Measurements from ENCODE around the gene RASSF7. TPM values are rescaled to one million over a fixed set of nuclear protein-coding genes. Genes with fewer than 3 reads are reported as not detected.
A peak's percentile ranks its signal among the peaks of the same experiment; 100 is the strongest.

RASSF7 gene
- total RNA-seq, 2 experiments from 2014 or later: 16.8 to 17.3 TPM

GRCh38 chr11:612201-612960, 51.6 kb downstream of the RASSF7 start:
- no peaks in the 10 kb centered on the region for H3K9me3 Mint-ChIP-seq
- peak; percentile 47 for DNase-seq
- H3K4me1 Mint-ChIP-seq (ENCODE audit: low read depth): peaks cover 11% of the 10 kb centered on the region
- intact Hi-C loops (cut with micrococcal nuclease): no loop called here
- no peak for ATAC-seq
- POLR2A ChIA-PET: interaction anchor here (1.1 to 3.2 kb wide), 6 partner anchors 12 to 114 kb away, joined by 3 to 10 read pairs (median 5); partner anchors contain the start of gene PHRF1
- H3K36me3 Mint-ChIP-seq (ENCODE audit: low read depth): peaks cover 6% of the 10 kb centered on the region
- no peak overlapping the region for H3K4me3 Mint-ChIP-seq
- CTCF ChIA-PET: interaction anchor here (1.0 kb wide), 1 partner anchor 25 kb away, joined by 3 read pairs; no protein-coding TSS in a partner anchor
- H3K27me3 Mint-ChIP-seq: no peaks in the 10 kb centered on the region
- peak; percentile 50 for TF ChIP-seq CTCF (IDR thresholded peaks at IDR 0.05)
- H3K27ac Mint-ChIP-seq: peak overlapping the region; percentile 21

GRCh38 chr11:612961-613300, 52.2 kb downstream of the RASSF7 start:
- Mint-ChIP-seq H3K4me1 (ENCODE audit: low read depth) (peaks cover 11% of the 10 kb centered on the region), H3K27me3 (no peaks in the 10 kb centered on the region), H3K36me3 (ENCODE audit: low read depth) (peaks cover 5% of the 10 kb centered on the region), H3K27ac (no peak overlapping the region), H3K9me3 (no peaks in the 10 kb centered on the region), H3K4me3 (no peak overlapping the region)
- DNase-seq (no peak), ATAC-seq (no peak)
- ChIA-PET CTCF (interaction anchor here (1.0 kb wide), 1 partner anchor 25 kb away, joined by 3 read pairs; no protein-coding TSS in a partner anchor), POLR2A (interaction anchor here (1.1 to 3.2 kb wide), 5 partner anchors 12 to 114 kb away, joined by 3 to 10 read pairs (median 6); partner anchors contain the start of gene PHRF1)
- TF ChIP-seq CTCF (IDR thresholded peaks at IDR 0.05): no peak
- intact Hi-C loops (cut with micrococcal nuclease): no loop called here

- Mint-ChIP-seq H3K36me3 (ENCODE audit: low read depth) (peaks cover 5% of the 10 kb centered on the region), H3K27me3 (no peaks in the 10 kb centered on the region), H3K9me3 (no peaks in the 10 kb centered on the region), H3K4me1 (ENCODE audit: low read depth) (peaks cover 11% of the 10 kb centered on the region), H3K4me3 (no peak overlapping the region), H3K27ac (no peak overlapping the region)
- TF ChIP-seq CTCF (IDR thresholded peaks at IDR 0.05): no peak
- ChIA-PET CTCF (interaction anchor here (0.7 to 1.3 kb wide), 2 partner anchors 19 to 59 kb away, joined by 3 to 4 read pairs; no protein-coding TSS in a partner anchor), POLR2A (interaction anchor here (0.5 to 3.2 kb wide), 8 partner anchors 7 to 217 kb away, joined by 3 to 10 read pairs (median 5); partner anchors contain the start of gene PHRF1)
- DNase-seq (peak; percentile 93), ATAC-seq (peak; percentile 59)
- intact Hi-C loops (cut with micrococcal nuclease): no loop called here
These were observed 52.7 kb downstream of the RASSF7 start for GRCh38 chr11:613369-613968.

Small RNA genes within 50 kb of the gene (microRNA-seq; reads per million reads assigned to microRNA genes)
- gene MIR210 (ENCODE audit: borderline microRNAs expressed, borderline replicate concordance): 587 reads per million, percentile 85 among the genes with 10 or more reads in this experiment

Other genes with a start within 250 kb of the RASSF7 start
- 100 to 1,000 TPM; 296 to 304 TPM for gene IFITM1, start 246.9 kb upstream of the RASSF7 start, total RNA-seq
- gene IFITM3, start 240.1 kb upstream of the RASSF7 start, total RNA-seq: 10 to 100 TPM; 52.8 to 58.0 TPM
- 1 to 10 TPM; 1.5 to 3.4 TPM for gene B4GALNT4, start 191.5 kb upstream of the RASSF7 start, total RNA-seq
- under 1 TPM in 1 of 2 experiments, not detected in 1; 0.18 TPM for gene PKP3, start 166.8 kb upstream of the RASSF7 start, total RNA-seq
- gene SIGIRR, start 146.0 kb upstream of the RASSF7 start, total RNA-seq: 10 to 100 TPM; 33.9 to 35.0 TPM
- gene ANO9, start 119.0 kb upstream of the RASSF7 start, total RNA-seq: 10 to 100 TPM; 28.2 to 29.0 TPM
- 10 to 100 TPM; 17.4 to 18.0 TPM for gene PTDSS2, start 110.7 kb upstream of the RASSF7 start, total RNA-seq
- gene RNH1, start 53.7 kb upstream of the RASSF7 start, total RNA-seq: 100 to 1,000 TPM; 105 to 110 TPM
- 10 to 100 TPM; 30.4 to 34.6 TPM for gene HRAS, start 25.4 kb upstream of the RASSF7 start, total RNA-seq
- gene LRRC56, start 23.4 kb upstream of the RASSF7 start, total RNA-seq: under 1 TPM; 0.67 to 0.99 TPM
- 1 to 10 TPM in 1 of 2 experiments, under 1 TPM in 1; 0.88 to 1.3 TPM for gene LMNTD2, start 232 bp upstream of the RASSF7 start, total RNA-seq
- 10 to 100 TPM; 43.1 to 44.5 TPM for gene PHRF1, start 15.5 kb downstream of the RASSF7 start, total RNA-seq
- 10 to 100 TPM; 34.6 to 37.5 TPM for gene IRF7, start 55.0 kb downstream of the RASSF7 start, total RNA-seq
- gene CDHR5, start 64.0 kb downstream of the RASSF7 start, total RNA-seq: not detected
- gene SCT, start 66.2 kb downstream of the RASSF7 start, total RNA-seq: not detected
- gene DRD4, start 76.3 kb downstream of the RASSF7 start, total RNA-seq: under 1 TPM; 0.88 to 0.89 TPM
- gene DEAF1, start 134.3 kb downstream of the RASSF7 start, total RNA-seq: 10 to 100 TPM; 59.1 to 59.3 TPM
- gene TMEM80, start 134.8 kb downstream of the RASSF7 start, total RNA-seq: 10 to 100 TPM; 10.6 to 12.5 TPM
- 10 to 100 TPM; 15.0 to 16.7 TPM for gene EPS8L2, start 145.3 kb downstream of the RASSF7 start, total RNA-seq
- gene TALDO1, start 186.5 kb downstream of the RASSF7 start, total RNA-seq: 100 to 1,000 TPM; 234 to 241 TPM
- 10 to 100 TPM; 45.8 to 48.8 TPM for gene GATD1, start 216.5 kb downstream of the RASSF7 start, total RNA-seq
- under 1 TPM; 0.20 to 0.25 TPM for gene CEND1, start 229.1 kb downstream of the RASSF7 start, total RNA-seq
- 10 to 100 TPM; 33.3 to 36.7 TPM for gene SLC25A22, start 237.3 kb downstream of the RASSF7 start, total RNA-seq
- gene PIDD1, start 244.3 kb downstream of the RASSF7 start, total RNA-seq: 10 to 100 TPM; 29.9 to 30.6 TPM
- gene RPLP2, start 249.0 kb downstream of the RASSF7 start, total RNA-seq: 1,000 to 10,000 TPM; 3,638 to 3,686 TPM